ENCODE data around the gene SETD9.

The SETD9 gene

DNA sequence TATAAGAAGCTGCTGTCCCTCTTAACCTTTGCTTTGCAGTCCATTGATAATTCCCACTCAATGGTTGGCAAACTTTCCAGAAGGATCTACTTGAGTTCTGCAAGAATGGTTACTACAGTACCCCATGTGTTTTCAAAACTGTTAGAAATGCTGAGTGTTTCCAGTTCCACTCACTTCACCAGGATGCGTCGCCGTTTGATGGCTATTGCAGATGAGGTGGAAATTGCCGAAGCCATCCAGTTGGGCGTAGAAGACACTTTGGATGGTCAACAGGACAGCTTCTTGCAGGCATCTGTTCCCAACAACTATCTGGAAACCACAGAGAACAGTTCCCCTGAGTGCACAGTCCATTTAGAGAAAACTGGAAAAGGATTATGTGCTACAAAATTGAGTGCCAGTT, 27.8 kb upstream of the SETD9 start:
- H3K4me3 ChIP-seq (replicated peaks in 1 of 2; ENCODE audit: low read depth in 2 of 2, low read length in 2 of 2): no peak overlapping the region
- no peak for DNase-seq (ENCODE audit: low read depth in 2 of 2)
- TF ChIP-seq, protein P1, sequence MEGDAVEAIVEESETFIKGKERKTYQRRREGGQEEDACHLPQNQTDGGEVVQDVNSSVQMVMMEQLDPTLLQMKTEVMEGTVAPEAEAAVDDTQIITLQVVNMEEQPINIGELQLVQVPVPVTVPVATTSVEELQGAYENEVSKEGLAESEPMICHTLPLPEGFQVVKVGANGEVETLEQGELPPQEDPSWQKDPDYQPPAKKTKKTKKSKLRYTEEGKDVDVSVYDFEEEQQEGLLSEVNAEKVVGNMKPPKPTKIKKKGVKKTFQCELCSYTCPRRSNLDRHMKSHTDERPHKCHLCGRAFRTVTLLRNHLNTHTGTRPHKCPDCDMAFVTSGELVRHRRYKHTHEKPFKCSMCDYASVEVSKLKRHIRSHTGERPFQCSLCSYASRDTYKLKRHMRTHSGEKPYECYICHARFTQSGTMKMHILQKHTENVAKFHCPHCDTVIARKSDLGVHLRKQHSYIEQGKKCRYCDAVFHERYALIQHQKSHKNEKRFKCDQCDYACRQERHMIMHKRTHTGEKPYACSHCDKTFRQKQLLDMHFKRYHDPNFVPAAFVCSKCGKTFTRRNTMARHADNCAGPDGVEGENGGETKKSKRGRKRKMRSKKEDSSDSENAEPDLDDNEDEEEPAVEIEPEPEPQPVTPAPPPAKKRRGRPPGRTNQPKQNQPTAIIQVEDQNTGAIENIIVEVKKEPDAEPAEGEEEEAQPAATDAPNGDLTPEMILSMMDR (IDR thresholded peaks at IDR 0.05; ENCODE audit: low read depth, low read length): no peak

DNA sequence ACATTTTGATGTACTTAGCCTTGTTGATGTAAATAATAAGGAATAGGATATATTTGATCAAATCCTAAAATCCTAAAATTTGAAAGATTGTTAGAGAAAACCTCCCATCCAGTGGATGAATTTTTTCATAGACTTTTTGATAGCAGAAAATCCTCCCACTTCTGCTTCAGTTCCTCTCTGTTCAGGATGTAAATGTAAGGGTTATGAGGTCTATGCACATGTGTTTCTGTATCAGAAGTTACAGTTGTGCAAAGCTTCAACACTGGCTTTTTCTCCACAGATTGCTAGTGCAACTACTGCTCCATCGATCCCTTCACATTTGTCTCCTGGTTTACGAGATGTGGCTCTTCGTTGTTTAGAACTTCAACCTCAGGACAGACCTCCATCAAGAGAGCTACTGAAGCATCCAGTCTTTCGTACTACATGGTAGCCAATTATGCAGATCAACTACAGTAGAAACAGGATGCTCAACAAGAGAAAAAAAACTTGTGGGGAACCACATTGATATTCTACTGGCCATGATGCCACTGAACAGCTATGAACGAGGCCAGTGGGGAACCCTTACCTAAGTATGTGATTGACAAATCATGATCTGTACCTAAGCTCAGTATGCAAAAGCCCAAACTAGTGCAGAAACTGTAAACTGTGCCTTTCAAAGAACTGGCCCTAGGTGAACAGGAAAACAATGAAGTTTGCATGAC, 16.0 kb upstream of the SETD9 start:
- TF ChIP-seq, protein P1 (IDR thresholded peaks at IDR 0.05; ENCODE audit: low read depth, low read length): no peak
- DNase-seq (ENCODE audit: low read depth in 2 of 2): no peak

DNA sequence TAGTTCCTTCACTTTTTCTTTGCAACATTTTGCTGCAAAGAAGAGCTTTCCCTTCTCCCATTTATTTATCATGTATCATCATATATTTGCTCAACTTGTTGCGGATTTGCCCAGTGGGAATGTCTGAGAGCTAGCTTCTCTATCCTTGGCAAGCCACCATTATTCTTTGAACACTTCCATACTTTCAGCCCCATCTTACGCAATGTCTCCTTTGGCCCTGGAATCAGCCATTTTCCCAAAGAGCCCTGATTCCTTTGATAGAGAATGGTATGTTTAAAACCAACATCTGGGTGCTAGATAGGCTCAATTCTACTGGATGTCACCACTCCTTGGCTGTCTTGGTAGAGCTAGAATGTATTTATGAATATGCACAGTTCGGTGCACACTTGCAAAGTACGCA, 12.6 kb upstream of the SETD9 start:
- DNase-seq (ENCODE audit: low read depth in 2 of 2): no peak
- TF ChIP-seq, protein P1 (IDR thresholded peaks at IDR 0.05; ENCODE audit: low read depth, low read length): no peak
- no peak overlapping the region for H3K4me3 ChIP-seq (replicated peaks in 1 of 2; ENCODE audit: low read depth in 2 of 2, low read length in 2 of 2)

More for the DNA sequence above, 16.0 kb upstream of the SETD9 start:
- no peak overlapping the region for H3K4me3 ChIP-seq (replicated peaks in 1 of 2; ENCODE audit: low read depth in 2 of 2, low read length in 2 of 2)

DNA sequence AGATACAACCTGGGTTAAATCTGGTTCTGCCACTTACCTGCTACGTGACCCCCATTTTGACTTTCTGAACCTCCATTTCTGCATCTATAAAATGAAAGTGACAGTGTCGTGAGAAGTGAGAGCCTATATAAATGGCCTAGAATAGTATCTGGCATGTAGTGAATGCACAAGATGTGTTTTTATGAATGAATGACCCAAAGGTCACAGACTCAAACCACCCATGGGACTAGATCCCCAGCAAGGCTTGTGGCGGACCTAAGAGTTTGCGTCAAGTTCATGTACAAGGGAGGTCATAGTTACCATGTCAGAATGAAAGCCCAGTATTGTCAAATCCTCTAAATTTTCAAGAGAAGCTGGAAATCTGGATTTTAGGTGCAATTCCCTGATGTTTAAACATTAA, 11.2 kb upstream of the SETD9 start:
- H3K4me3 ChIP-seq (replicated peaks in 1 of 2; ENCODE audit: low read depth in 2 of 2, low read length in 2 of 2): no peak overlapping the region
- no peak for DNase-seq (ENCODE audit: low read depth in 2 of 2)
- TF ChIP-seq, protein P1 (IDR thresholded peaks at IDR 0.05; ENCODE audit: low read depth, low read length): no peak

DNA sequence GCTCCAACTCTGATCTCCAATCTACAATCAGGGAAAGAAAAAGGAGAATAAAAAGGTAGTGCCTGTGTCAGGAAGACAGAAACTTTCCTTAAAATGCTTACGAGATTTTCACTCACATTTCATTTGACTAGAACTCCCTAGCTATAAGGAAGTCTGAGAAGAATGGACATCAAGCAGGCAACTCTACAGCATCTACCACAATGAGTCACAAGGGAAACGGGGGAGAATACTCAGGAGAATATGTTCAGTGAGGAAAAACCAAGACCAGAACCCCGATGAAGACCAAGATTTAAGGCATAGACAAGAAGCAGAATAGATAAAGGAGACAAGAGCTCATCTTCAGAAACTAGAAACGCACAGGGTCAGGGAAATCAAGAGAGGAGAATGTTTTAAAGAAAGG, 9.0 kb upstream of the SETD9 start:
- TF ChIP-seq, protein P1 (IDR thresholded peaks at IDR 0.05; ENCODE audit: low read depth, low read length): no peak
- H3K4me3 ChIP-seq (replicated peaks in 1 of 2; ENCODE audit: low read depth in 2 of 2, low read length in 2 of 2): no peak overlapping the region
- DNase-seq (ENCODE audit: low read depth in 2 of 2): peak; percentile 27 to 65

DNA sequence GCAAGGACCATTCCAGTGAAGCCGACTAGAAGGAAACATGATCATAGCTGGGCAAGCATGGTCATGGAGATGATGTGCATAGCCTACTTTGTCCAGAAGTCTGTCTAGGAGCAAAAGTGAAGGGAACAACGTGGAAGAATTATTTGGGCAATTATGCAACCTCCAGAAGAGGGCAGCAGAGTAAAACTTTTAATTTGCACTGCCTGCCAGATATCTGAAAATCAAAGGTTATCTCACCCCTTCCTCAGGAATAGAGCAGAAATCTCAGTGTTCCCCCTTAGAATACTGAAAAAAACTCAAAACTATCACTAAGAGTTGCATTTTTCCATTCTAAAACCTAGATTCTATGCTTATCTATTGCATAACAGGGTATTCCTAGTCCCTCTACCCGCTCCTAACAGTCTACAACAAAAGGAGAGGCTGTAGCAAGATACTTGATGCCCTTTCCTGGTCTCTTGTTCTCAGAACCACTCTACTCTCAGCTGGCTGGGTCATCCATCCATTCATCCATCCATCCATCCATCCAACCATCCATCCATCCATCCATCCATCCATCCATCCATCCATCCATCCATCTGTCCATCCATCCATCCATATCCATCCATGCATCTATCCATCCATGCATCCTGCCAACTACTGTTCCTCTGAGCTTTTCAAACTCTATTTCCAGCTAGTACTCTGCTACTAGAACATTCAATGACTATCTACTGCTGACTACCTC, 8.4 kb upstream of the SETD9 start:
- peak; percentile 52 to 64 for DNase-seq (ENCODE audit: low read depth in 2 of 2)
- no peak overlapping the region for H3K4me3 ChIP-seq (replicated peaks in 1 of 2; ENCODE audit: low read depth in 2 of 2, low read length in 2 of 2)
- TF ChIP-seq, protein P1 (IDR thresholded peaks at IDR 0.05; ENCODE audit: low read depth, low read length): peak; percentile 67

All from cardiac fibroblast (primary cell).